H1 (cell line): ENCODE data around the gene CELF4. TPM values are rescaled to one million over a fixed set of nuclear protein-coding genes. Genes with fewer than 3 reads are reported as not detected.

Experiments used
- CTCF ChIA-PET: fragments of 300-600 bp; sonication (Branson Sonifier 250); formaldehyde crosslinking; loops from one replicate; lab custom pipeline; 2021; ENCODE audit not compliant: partially characterized antibody; lab: Charles Lee
- POLR2A ChIA-PET: fragments of 300-600 bp; sonication (Branson Sonifier 250); formaldehyde crosslinking; loops from one replicate; lab custom pipeline; 2021; ENCODE audit warnings: inconsistent platforms; ENCODE audit not compliant: partially characterized antibody; lab: Charles Lee
- DNase-seq, 2 experiments: peaks; one replicate each; pipeline versions ENCODE4 v3.0.0 to v3.0.0-alpha.2; 2010 to 2022; ENCODE audit warnings: low spot score in 2 of 2, low read depth in 1 of 2, mixed read lengths in 1 of 2
- FAIRE-seq: peaks from 2 replicates; lab custom pipeline; 2011; peaks lifted over from hg19 to GRCh38; lab: Jason Lieb, UNC
- H2AFZ ChIP-seq: 2 replicates; pipeline ENCODE4 v1.8.1; 2012; ENCODE audit warnings: low read length, inconsistent platforms
- H2AK5ac ChIP-seq: 2 replicates; pipeline ENCODE4 v1.6.1; 2013; ENCODE audit warnings: low read depth, low read length
- H2BK120ac ChIP-seq: replicated peaks from 2 replicates; pipeline ENCODE3; 2013; ENCODE audit warnings: low read depth, low read length, inconsistent platforms
- H2BK12ac ChIP-seq: 2 replicates; pipeline ENCODE4 v1.6.1; 2013; ENCODE audit warnings: low read depth, low read length
- H2BK15ac ChIP-seq: 2 replicates; pipeline ENCODE4 v1.6.1; 2013; ENCODE audit warnings: low read length
- H2BK20ac ChIP-seq: 2 replicates; pipeline ENCODE4 v1.6.1; 2013; ENCODE audit warnings: low read length
- H2BK5ac ChIP-seq: 2 replicates; pipeline ENCODE4 v1.6.1; 2013; ENCODE audit warnings: low read depth, low read length
- H3K14ac ChIP-seq: 2 replicates; pipeline ENCODE4 v1.6.1; 2013; ENCODE audit warnings: inconsistent platforms; ENCODE audit not compliant: insufficient read length
- H3K18ac ChIP-seq: 2 replicates; pipeline ENCODE4 v1.6.1; 2013; ENCODE audit warnings: low read length; ENCODE audit errors: extremely low read depth
- H3K23ac ChIP-seq: 2 replicates; pipeline ENCODE4 v1.6.1; 2013; ENCODE audit warnings: inconsistent platforms; ENCODE audit not compliant: insufficient read length
- H3K23me2 ChIP-seq: 2 replicates; pipeline ENCODE4 v1.6.1; 2013; ENCODE audit warnings: low read depth, low read length
- H3K27ac ChIP-seq: 2 replicates; pipeline ENCODE4 v1.6.1; 2011; ENCODE audit warnings: low read depth, low read length, inconsistent platforms
- H3K27me3 ChIP-seq, 4 experiments: replicated peaks in 1 of 4; 1 replicate in 1 of 4; 2 replicates in 3 of 4; pipeline versions ENCODE4 v1.6.1 to v1.8.1; 2011 to 2013; ENCODE audit warnings: low read length in 3 of 4, mild to moderate bottlenecking in 3 of 4, inconsistent platforms in 2 of 4, mixed read lengths in 2 of 4, moderate library complexity in 1 of 4; ENCODE audit not compliant: control insufficient read depth in 3 of 4, insufficient read depth in 3 of 4; ENCODE audit errors: extremely low read depth in 1 of 4
- H3K36me3 ChIP-seq, 4 experiments: 2 replicates each; pipeline versions ENCODE4 v1.6.1 to v1.8.1; 2011 to 2013; ENCODE audit warnings: mild to moderate bottlenecking in 4 of 4, low read length in 3 of 4, moderate library complexity in 2 of 4, control low read depth in 1 of 4, inconsistent platforms in 1 of 4; ENCODE audit not compliant: insufficient read depth in 4 of 4, control insufficient read depth in 2 of 4
- H3K4ac ChIP-seq: replicated peaks from 2 replicates; pipeline ENCODE3; 2013; ENCODE audit warnings: low read length, low read depth, mixed read lengths, inconsistent platforms; ENCODE audit not compliant: insufficient read length
- H3K4me1 ChIP-seq, 4 experiments: replicated peaks in 1 of 4; 1 replicate in 1 of 4; 2 replicates in 3 of 4; pipeline versions ENCODE4 v1.6.1 to v1.8.1; 2011 to 2013; ENCODE audit warnings: low read length in 3 of 4, inconsistent platforms in 2 of 4, mixed read lengths in 1 of 4; ENCODE audit not compliant: insufficient read depth in 4 of 4, control insufficient read depth in 3 of 4
- H3K4me2 ChIP-seq, 2 experiments: 2 replicates each; pipeline versions ENCODE4 v1.6.1 to v1.8.1; 2011 to 2013; ENCODE audit warnings: low read depth in 2 of 2, low read length in 2 of 2, control low read depth in 1 of 2, inconsistent platforms in 1 of 2, mild to moderate bottlenecking in 1 of 2; ENCODE audit not compliant: insufficient read depth in 1 of 2
- H3K4me3 ChIP-seq, 4 experiments: fragments of 200-600, 300-600 bp in 1 of 4; sonication (generic), shearing (Covaris generic), sonication (Bioruptor Twin) in 1 of 4; 2 replicates each; pipeline versions ENCODE4 v1.5.1 to v1.8.1; 2011 to 2016; ENCODE audit warnings: low read length in 4 of 4, low read depth in 3 of 4, control low read depth in 2 of 4, inconsistent platforms in 2 of 4, mild to moderate bottlenecking in 2 of 4, mixed read lengths in 1 of 4, moderate library complexity in 1 of 4; ENCODE audit not compliant: insufficient read depth in 2 of 4; ENCODE audit errors: extremely low read depth in 1 of 4
- H3K56ac ChIP-seq: replicated peaks from 2 replicates; pipeline ENCODE3; 2013; ENCODE audit warnings: low read depth, mild to moderate bottlenecking, mixed read lengths, low read length, inconsistent platforms; ENCODE audit not compliant: insufficient read length
- H3K79me1 ChIP-seq: 2 replicates; pipeline ENCODE4 v1.6.1; 2013; ENCODE audit warnings: low read depth, low read length, control low read depth
- H3K79me2 ChIP-seq, 2 experiments: 2 replicates each; pipeline versions ENCODE4 v1.6.1 to v1.8.1; 2012 to 2013; ENCODE audit warnings: low read length in 2 of 2, mild to moderate bottlenecking in 2 of 2, inconsistent platforms in 1 of 2; ENCODE audit not compliant: insufficient read depth in 2 of 2, control insufficient read depth in 1 of 2
- H3K9ac ChIP-seq, 4 experiments: replicated peaks in 1 of 4; 1 replicate in 1 of 4; 2 replicates in 3 of 4; pipeline versions ENCODE4 v1.6.1 to v1.8.1; 2011 to 2013; ENCODE audit warnings: low read depth in 3 of 4, low read length in 3 of 4, control low read depth in 2 of 4, mild to moderate bottlenecking in 2 of 4, moderate library complexity in 2 of 4, inconsistent platforms in 1 of 4; ENCODE audit errors: extremely low read depth in 1 of 4
- H3K9me3 ChIP-seq, 2 experiments: 2 replicates each; pipeline versions ENCODE4 v1.6.1 to v1.8.1; 2012 to 2013; ENCODE audit warnings: mild to moderate bottlenecking in 2 of 2, moderate library complexity in 2 of 2, control low read depth in 1 of 2, inconsistent platforms in 1 of 2, low read depth in 1 of 2, low read length in 1 of 2, mixed read lengths in 1 of 2; ENCODE audit not compliant: insufficient read depth in 2 of 2
- H4K20me1 ChIP-seq, 2 experiments: replicated peaks in 1 of 2; 2 replicates each; pipeline versions ENCODE3 to v1.8.1; 2011 to 2013; ENCODE audit warnings: inconsistent platforms in 2 of 2, low read length in 2 of 2, mild to moderate bottlenecking in 1 of 2; ENCODE audit not compliant: insufficient read depth in 2 of 2, control insufficient read depth in 1 of 2
- H4K5ac ChIP-seq: 2 replicates; pipeline ENCODE4 v1.6.1; 2013; ENCODE audit warnings: low read length, low read depth, mixed read lengths, inconsistent platforms; ENCODE audit not compliant: insufficient read length
- H4K8ac ChIP-seq: 2 replicates; pipeline ENCODE4 v1.8.0; 2013; ENCODE audit warnings: mild to moderate bottlenecking, moderate library complexity, low read length, inconsistent platforms; ENCODE audit not compliant: insufficient read depth; ENCODE audit errors: extremely low read depth
- H4K91ac ChIP-seq: replicated peaks from 2 replicates; pipeline ENCODE3; 2013; ENCODE audit warnings: low read length, mixed read lengths, inconsistent platforms; ENCODE audit not compliant: insufficient read length
- CHD1 ChIP-seq: IDR thresholded peaks from 2 replicates; pipeline ENCODE4 v1.6.1; 2012; ENCODE audit warnings: low read depth, low read length, improper control_type of control experiment
- EP300 ChIP-seq, 2 experiments: IDR thresholded peaks; 1 replicate in 1 of 2; 2 replicates in 1 of 2; pipeline ENCODE4 v1.6.1; 2011 to 2012; ENCODE audit warnings: low read depth in 2 of 2, low read length in 2 of 2, mild to moderate bottlenecking in 2 of 2, borderline replicate concordance in 1 of 2, inconsistent platforms in 1 of 2, moderate library complexity in 1 of 2
- EZH2 ChIP-seq: fragments of 200-600 bp; sonication (generic); IDR thresholded peaks from 2 replicates; pipeline ENCODE4 v1.7.1; 2012; ENCODE audit warnings: low read depth, mild to moderate bottlenecking, moderate library complexity, low read length, inconsistent platforms; ENCODE audit not compliant: severe bottlenecking
- HDAC6 ChIP-seq: IDR thresholded peaks from one replicate; pipeline ENCODE4 v1.7.1; 2012; ENCODE audit warnings: low read depth, mild to moderate bottlenecking, inconsistent platforms, low read length, moderate library complexity
- PHF8 ChIP-seq: fragments of 200-600 bp; sonication (generic); conservative IDR thresholded peaks from 2 replicates; pipeline ENCODE4 v1.7.1; 2012; ENCODE audit warnings: low read depth, mild to moderate bottlenecking, inconsistent platforms, low read length, moderate library complexity
- RAD21 ChIP-seq, 2 experiments: IDR thresholded peaks in 1 of 2; conservative IDR thresholded peaks in 1 of 2; 2 replicates each; pipeline ENCODE4 v1.6.1; 2011; ENCODE audit warnings: low read depth in 2 of 2, low read length in 2 of 2, improper control_type of control experiment in 1 of 2, inconsistent platforms in 1 of 2, mild to moderate bottlenecking in 1 of 2, moderate library complexity in 1 of 2
- RFX5 ChIP-seq: IDR thresholded peaks from 2 replicates; pipeline ENCODE4 v1.6.1; 2011; ENCODE audit warnings: low read depth, low read length, improper control_type of control experiment, borderline replicate concordance
- SAP30 ChIP-seq: fragments of 300-600 bp; sonication (generic); IDR thresholded peaks from 2 replicates; pipeline ENCODE4 v1.7.1; 2012; ENCODE audit warnings: low read length, moderate library complexity, mild to moderate bottlenecking, inconsistent platforms; ENCODE audit not compliant: insufficient read depth, insufficient replicate concordance
- SP2 ChIP-seq: IDR thresholded peaks from 2 replicates; pipeline ENCODE4 v1.6.1; 2012; ENCODE audit warnings: mild to moderate bottlenecking, low read length, inconsistent platforms
- TCF12 ChIP-seq: IDR thresholded peaks from 2 replicates; pipeline ENCODE4 v1.6.1; 2011; ENCODE audit warnings: low read depth, mild to moderate bottlenecking, low read length
- WGBS, 2 experiments: shearing (Covaris generic) in 1 of 2; methylation state at CpG; one replicate each; pipeline versions ENCODE4 v1.1.6 to v1.1.7; 2013 to 2015; ENCODE audit warnings: low lambda C conversion rate in 2 of 2, mixed read lengths in 2 of 2, inconsistent platforms in 1 of 2, low coverage in 1 of 2, missing lambda C conversion rate in 1 of 2; ENCODE audit not compliant: insufficient replicate concordance in 2 of 2, insufficient coverage in 1 of 2, insufficient read length in 1 of 2; ENCODE audit errors: extremely low coverage in 1 of 2, missing lambda C conversion rate in 1 of 2; 5-methylcytosine and 5-hydroxymethylcytosine counted together
- polyA plus RNA-seq, 7 experiments: library from polyadenylated mRNA; depleted of rRNA in 3 of 7; stranded (reverse) in 5 of 7; unstranded in 2 of 7; fragments of >200 nt in 5 of 7; fragments of 200-250 nt in 2 of 7; gene quantifications; 1 replicate in 5 of 7; 2 replicates in 1 of 7; 4 replicates in 1 of 7; pipeline versions ENCODE4 v1.2.1 to v1.2.3, GENCODE V29; 2011 to 2013; ENCODE audit warnings: missing spikeins in 2 of 7, mixed read lengths in 2 of 7
- total RNA-seq: library from RNA; stranded (reverse); fragmentation: NEBNext Ultra II Directional; extraction: Animal tissue kit (Norgen Biotek cat#: 25700); gene quantifications from 2 replicates; pipeline ENCODE4 v1.2.1, GENCODE V29; 2021

The CELF4 gene
- total and polyA plus RNA-seq, 2 of the 8 experiments (the other 6 are each of a cell fraction or from before 2014, with no cell fraction given) = 1.6 to 3.4 TPM

DNA sequence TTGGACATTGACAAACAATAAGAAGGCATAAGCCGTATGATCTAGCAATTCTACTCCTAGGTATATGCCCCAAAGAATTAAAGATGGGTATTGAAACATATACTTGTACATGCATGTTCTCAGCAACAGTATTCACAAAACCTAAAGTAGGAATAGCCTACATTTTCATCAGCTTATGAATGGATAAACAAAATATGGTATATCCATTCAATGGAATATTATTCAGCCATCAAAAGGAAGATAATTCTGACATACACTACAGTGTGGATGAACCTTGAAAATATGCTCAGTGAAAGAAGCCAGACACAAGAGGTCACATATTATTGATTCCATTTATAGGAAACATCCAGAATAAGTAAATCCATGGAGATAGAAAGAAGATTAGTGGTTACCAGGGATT lies 56.0 kb downstream of the CELF4 start:
- no peak for DNase-seq
- CTCF ChIA-PET = interaction anchor here (1.2 to 3.5 kb wide), 6 partner anchors 10 to 216 kb away, joined by 3 to 13 read pairs (median 6); no protein-coding TSS in a partner anchor
- no peak for FAIRE-seq

More for the DNA sequence above, 56.0 kb downstream of the CELF4 start:
- Histone ChIP-seq H3K56ac (no peak overlapping the region), H3K27me3 (0 out of 7 replicates have a peak, but pooled peaks cover 0 to 2% (median 0%) of the 10 kb centered on the region in 4 experiments), H2AFZ (no peak overlapping the region), H3K23ac (no peak overlapping the region), H4K8ac (no peak overlapping the region), H3K27ac (no peak overlapping the region), H3K36me3 (no peaks in the 10 kb centered on the region), H2BK20ac (no peak overlapping the region), H4K5ac (no peak overlapping the region), H3K4me2 (no peak overlapping the region), H2BK120ac (no peak overlapping the region), H3K9me3 (no peaks in the 10 kb centered on the region), H4K91ac (no peak overlapping the region), H2BK15ac (no peak overlapping the region), H4K20me1 (no peaks in the 10 kb centered on the region), H3K9ac (no peak overlapping the region), H2BK12ac (no peak overlapping the region), H3K79me2 (no peaks in the 10 kb centered on the region), H3K79me1 (no peaks in the 10 kb centered on the region), H2AK5ac (no peak overlapping the region), H3K4me1 (no peaks in the 10 kb centered on the region), H3K18ac (no peak overlapping the region), H3K14ac (no peak overlapping the region), H3K4me3 (no peak overlapping the region), H3K23me2 (no peaks in the 10 kb centered on the region), H3K4ac (no peak overlapping the region), H2BK5ac (no peak overlapping the region)
- 89% methylated on average over 1 of the region's 1 CpG; no CpG with 5 or more reads in 1 of the 2 experiments for WGBS, 2 experiments
- POLR2A ChIA-PET = interaction anchor here (1.3 kb wide), 1 partner anchor 10 kb away, joined by 3 read pairs; no protein-coding TSS in a partner anchor
- no peak for TF ChIP-seq HDAC6
- TF ChIP-seq EP300 (IDR thresholded peaks at IDR 0.05; ENCODE audit: borderline replicate concordance in 1 of 2, low read depth in 2 of 2, low read length in 2 of 2) = no peak
- no peak for TF ChIP-seq RAD21 (IDR thresholded peaks at IDR 0.05 in 1 of 2, conservative IDR thresholded peaks at IDR 0.05 in 1 of 2; ENCODE audit: low read depth in 2 of 2, low read length in 2 of 2)
- no peak for TF ChIP-seq CHD1
- no peak for TF ChIP-seq SAP30
- no peak for TF ChIP-seq EZH2
- no peak for TF ChIP-seq RFX5
- TF ChIP-seq TCF12 = no peak
- no peak for TF ChIP-seq SP2
- no peak for TF ChIP-seq PHF8
